NK-92 (cell line): ENCODE data around the gene GGA2.
"Not testable (repeated sequence)": the region's sequence is repeated elsewhere in the genome, so short reads cannot be mapped to it uniquely, and the experiment has no call there.

Experiments used
- DNase-seq: peaks from one replicate; lab custom pipeline; 2025; ENCODE audit not compliant: unreplicated experiment; lab: John Stamatoyannopoulos, UW

The GGA2 gene

GRCh38 chr16:23510164-23510914, at the start of gene GGA2:
Gene GGA2 (minus strand): TSS chr16:23510494. CDS start chr16:23510411, 83 bp downstream.
- DNase-seq, result no peak

- no peak for DNase-seq
Observed at GRCh38 chr16:23557779-23558702, 47.7 kb upstream of the GGA2 start.

- DNase-seq, result peak; percentile 95
Observed at GRCh38 chr16:23556881-23557778, 46.8 kb upstream of the GGA2 start, which contains the start of the genes EARS2 and UBFD1. Gene EARS2 (minus strand): TSS chr16:23557350. CDS start chr16:23557343, 7 bp downstream. Gene UBFD1 (plus strand): TSS chr16:23557727. CDS start chr16:23557743, 16 bp downstream.

- no peak for DNase-seq
Observed at GRCh38 chr16:23554536-23554935, 44.2 kb upstream of the GGA2 start.

- DNase-seq, result no peak
Observed at GRCh38 chr16:23552161-23552560, 41.9 kb upstream of the GGA2 start.

GRCh38 chr16:23549938-23550337, 39.6 kb upstream of the GGA2 start:
- DNase-seq, result no peak

GRCh38 chr16:23544436-23544835, 34.1 kb upstream of the GGA2 start:
- no peak for DNase-seq

- DNase-seq, result not testable (repeated sequence)
Observed at GRCh38 chr16:23540817-23541178, 30.5 kb upstream of the GGA2 start.

- no peak for DNase-seq
Observed at GRCh38 chr16:23539984-23540816, 29.9 kb upstream of the GGA2 start.

GRCh38 chr16:23538919-23539278, 28.6 kb upstream of the GGA2 start:
- no peak for DNase-seq

GRCh38 chr16:23537390-23537789, 27.1 kb upstream of the GGA2 start:
- DNase-seq, result no peak

- DNase-seq, result no peak
Observed at GRCh38 chr16:23535901-23536300, 25.6 kb upstream of the GGA2 start.

GRCh38 chr16:23534868-23535860, 24.9 kb upstream of the GGA2 start:
- no peak for DNase-seq

GRCh38 chr16:23532448-23532847, 22.2 kb upstream of the GGA2 start:
- no peak for DNase-seq

- DNase-seq, result no peak
Observed at GRCh38 chr16:23530062-23530461, 19.8 kb upstream of the GGA2 start.

- no peak for DNase-seq
Observed at GRCh38 chr16:23528644-23529310, 18.5 kb upstream of the GGA2 start.

- no peak for DNase-seq
Observed at GRCh38 chr16:23527961-23528643, 17.8 kb upstream of the GGA2 start.

- DNase-seq, result no peak
Observed at GRCh38 chr16:23524886-23525285, 14.6 kb upstream of the GGA2 start.
